ENCODE measurements around the gene NDUFC1.
"Not testable (repeated sequence)": the region's sequence is repeated elsewhere in the genome, so short reads cannot be mapped to it uniquely, and the experiment has no call there.

Gene NDUFC1

DNA sequence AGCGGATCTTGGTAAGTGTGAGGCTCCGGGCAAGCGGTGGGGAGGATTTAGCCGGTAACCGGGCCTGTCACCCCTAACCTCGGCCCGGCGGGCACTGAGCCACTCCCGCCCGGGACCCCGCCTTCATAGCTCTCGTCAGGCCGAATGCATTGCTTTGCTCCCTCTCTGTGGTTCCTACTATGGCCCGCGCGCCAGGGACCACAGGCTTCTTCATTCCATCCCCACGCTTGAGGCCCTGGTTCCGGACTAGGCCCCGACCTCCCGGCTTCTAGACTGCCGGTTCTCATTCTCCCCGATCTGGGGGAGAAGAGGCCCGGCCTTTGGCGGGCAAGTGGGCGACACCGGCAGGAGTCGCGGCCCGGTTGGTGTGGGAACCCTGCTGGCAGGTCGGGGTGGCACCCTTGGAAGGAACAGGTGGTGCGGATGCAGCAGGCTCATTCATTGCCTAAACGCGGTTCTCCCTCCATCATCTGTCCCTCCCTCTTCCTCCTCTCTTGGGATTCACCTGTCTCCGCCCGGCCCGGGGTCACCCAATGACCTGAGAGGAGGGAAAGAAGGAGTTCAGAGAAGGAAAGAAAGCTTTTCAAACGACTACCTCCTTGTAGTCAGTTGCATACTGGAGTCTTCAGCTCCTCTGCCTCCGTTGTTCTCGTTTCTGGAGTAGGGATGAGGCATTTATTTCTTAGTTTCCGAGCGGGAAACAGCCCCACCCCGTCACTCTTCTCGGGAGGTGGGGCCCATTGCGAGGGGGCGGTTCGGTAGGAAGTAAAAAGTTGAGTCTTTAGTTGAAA is at the start of gene NDUFC1:
TSS of gene NDUFC1 (minus strand) at position 657 of the 791 bp plus-strand sequence. CDS start 6,679 bp downstream, outside the sequence.
- DNase-seq = no peak

DNA sequence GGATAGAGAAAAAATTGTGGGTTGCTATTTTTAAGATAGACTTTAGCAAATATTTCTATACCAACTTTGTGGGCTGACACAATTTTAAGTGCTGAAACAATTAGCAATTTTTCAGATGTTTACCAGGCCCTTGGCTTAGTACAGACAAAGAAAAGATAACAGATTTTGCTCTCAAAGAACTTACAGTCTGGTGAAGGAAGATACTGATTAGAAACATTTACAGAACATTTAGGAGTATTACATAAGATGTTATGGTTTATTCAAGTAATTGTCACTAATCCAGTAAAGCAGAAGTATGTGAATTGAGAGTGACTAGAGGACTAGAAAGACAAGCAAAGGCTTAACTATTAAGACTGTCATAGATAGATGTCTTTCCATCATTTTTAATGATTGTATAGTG is 35.3 kb upstream of the NDUFC1 start:
- no peak for DNase-seq

DNA sequence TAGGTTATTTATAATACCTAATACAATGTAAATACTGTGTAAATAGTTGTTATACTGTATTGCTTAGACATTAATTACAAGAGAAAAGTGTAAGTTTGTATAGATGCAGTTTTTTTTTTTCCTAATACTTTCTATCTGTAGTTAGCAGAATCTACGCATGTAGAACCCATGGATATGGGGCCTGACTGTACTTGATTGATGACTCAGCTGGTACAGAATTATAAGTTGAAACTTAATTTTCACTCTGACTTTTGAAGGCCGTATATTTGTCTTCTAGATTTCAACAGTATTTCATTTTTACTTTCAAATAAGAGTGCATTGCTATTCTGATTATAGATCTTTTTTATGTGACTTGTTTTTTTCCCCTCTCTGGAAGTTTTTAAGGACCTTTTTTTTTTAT is 30.8 kb upstream of the NDUFC1 start:
- no peak for DNase-seq

DNA sequence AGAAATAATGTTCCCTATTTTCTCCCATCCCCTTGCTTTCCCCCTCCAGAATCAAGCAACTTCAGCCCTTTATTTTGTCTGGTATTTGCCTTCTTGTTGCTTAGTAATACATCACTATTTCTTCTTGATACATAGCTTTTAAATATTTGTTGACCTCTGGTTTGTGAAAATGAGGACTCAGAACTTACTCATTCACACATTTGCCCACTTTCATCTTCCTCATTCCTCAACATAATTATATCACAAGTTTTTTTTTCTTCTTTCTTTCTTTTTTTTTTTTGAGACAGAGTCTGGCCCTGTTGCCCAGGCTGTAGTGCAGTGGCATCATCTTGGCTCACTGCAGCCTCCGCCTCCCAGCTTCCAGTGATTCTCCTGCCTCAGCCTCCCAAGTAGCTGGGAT is 28.9 kb upstream of the NDUFC1 start:
- no peak for DNase-seq

DNA sequence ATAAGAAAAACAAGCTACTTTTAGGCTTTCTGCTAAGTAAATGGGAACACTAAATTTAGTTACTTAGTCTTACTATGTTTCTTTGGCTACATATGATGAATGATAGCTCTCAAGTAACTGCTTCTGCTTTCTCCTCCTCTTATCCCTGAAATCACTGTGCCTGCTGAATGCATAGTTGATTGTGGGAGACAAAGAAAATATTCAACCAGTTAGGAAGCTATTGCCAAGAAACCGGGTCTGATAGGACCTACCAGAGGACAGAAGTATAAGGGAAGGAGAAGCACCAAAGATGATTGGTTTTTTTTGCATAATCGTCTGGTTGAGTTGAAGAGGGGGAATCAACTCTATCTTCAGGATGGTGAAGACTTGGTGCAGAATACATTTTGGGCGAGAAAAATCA is 28.0 kb upstream of the NDUFC1 start:
- DNase-seq = no peak

DNA sequence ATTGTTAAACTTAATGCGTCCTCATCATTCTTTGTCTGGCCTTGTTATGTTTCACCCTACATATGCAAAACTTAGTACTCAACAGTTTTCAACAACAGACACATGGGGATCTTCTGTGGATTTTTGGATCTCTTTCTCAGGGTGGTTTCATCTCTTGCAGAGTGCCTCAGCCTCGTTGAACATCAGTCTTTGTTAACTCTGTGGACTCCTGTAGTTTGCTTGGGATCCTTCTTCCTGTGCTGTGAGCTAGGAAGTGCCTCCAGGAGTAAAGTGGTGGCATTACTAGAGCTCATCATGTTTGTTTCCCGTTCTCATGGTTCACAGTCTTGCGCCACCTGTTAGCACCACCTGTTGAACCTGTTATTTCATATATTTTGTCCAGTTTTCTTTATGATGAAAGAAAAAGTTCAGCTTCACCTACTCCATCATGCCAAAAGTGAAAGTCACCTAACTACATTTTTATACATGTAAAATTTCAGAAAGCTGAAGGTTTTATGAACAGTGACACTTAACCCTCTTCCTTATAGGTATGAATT is 27.5 kb upstream of the NDUFC1 start:
- no peak for DNase-seq

DNA sequence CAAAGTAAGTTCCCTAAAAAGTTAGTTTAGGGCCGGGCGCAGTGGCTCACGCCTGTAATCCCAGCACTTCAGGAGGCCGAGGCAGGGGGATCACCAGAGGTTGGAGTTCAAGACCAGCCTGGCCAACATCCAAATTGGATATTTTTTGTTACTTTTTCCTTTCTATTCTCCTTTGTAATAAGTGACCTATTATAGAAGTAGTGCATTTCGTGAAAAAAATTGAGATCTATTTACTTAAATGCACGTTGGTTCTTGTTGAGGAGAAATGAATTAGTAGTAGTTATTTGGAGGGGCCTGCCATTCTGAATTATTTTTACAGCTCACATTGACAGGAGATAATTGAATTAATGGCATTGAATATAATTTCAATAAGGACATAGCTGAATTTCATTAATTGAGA is 22.3 kb upstream of the NDUFC1 start:
- no peak for DNase-seq

DNA sequence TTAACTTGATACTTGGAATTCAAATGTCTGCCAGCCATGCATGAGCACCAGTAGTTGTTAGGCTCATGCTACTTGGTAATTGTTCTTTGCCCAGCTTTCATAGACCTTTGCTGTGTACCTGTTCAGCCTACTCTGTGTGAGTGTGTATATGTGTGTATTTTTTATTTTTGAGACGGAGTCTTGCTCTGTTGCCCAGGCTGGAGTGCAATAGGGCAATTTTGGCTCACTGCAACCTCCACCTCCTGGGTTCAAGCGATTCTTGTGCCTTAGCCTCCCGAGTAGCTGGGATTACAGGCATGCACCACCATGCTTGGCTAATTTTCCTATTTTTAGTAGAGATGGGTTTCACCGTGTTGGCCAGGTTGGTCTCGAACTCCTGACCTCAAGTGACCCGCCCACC is 20.3 kb upstream of the NDUFC1 start:
- DNase-seq = not testable (repeated sequence)

DNA sequence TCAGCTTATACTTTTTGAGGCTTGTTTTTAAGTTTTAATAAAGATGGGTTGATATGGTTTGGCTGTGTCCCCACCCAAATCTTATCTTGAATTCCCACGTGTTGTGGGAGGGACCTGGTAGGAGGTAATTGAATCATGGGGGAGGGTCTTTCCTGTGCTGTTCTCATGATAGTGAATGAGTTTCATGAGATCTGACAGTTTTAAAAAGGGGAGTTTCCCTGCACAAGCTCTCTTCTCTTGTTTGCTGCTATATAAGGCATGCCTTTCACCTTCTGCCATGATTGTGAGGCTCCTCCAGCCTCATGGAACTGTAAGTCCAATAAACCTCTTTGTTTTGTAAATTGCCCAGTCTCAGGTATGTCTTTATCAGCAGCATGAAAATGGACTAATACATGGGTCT is 19.8 kb upstream of the NDUFC1 start:
- DNase-seq = not testable (repeated sequence)

DNA sequence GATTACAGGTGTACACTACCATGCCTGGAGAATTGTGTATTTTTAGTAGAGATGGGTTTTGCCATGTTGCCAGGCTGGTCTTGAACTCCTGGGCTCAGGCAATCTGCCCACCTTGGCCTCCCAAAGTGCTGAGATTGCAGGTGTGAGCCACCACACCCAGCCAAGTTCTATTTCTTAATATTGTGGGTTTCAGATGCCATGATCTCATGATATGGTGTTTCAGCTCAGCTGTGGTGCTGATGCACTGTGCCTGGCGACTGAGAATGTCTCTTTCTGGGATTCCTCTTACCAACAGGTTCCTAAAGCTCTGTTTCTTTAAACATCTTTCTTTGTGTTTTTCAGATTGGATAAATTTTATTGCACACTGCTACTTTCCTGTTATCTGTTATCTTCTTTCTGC is 17.3 kb upstream of the NDUFC1 start:
- no peak for DNase-seq

DNA sequence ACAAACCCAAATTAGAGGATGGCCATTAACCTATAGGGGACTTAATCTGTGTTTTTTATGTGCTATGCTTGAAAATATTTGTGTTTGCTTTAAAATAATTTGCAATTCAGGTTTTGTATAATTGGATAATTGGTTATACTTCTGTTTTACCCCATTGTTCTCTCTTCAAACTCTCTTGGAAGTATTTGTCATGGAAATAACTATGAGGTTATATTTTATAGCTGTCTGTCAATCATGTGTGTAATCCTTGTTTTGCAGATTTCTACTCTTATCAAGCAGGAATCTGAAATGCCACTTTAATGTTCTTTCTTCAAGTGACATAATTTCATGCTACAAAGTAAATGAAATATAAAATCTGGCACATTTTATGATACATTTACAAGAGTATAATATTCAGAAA is 15.4 kb upstream of the NDUFC1 start:
- DNase-seq = no peak

DNA sequence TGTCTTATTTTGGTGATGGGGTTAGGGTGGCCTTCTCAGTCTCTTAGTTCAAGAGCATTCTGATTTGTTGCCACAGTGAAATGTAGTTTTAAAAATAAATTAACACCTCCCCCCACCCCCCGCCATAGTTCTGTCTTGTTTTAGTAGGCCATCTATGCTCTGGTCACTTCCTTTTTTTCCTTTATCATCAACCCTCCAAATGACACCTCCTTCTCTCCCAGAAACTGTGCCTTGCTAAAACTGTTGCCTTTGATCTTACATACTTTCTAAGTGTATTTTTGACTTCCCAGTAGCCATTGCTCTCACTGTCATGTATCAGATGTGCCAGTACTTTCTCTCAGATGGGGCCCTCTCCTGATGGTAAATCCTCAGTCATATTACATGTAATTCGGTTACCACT is 14.5 kb upstream of the NDUFC1 start:
- no peak for DNase-seq

DNA sequence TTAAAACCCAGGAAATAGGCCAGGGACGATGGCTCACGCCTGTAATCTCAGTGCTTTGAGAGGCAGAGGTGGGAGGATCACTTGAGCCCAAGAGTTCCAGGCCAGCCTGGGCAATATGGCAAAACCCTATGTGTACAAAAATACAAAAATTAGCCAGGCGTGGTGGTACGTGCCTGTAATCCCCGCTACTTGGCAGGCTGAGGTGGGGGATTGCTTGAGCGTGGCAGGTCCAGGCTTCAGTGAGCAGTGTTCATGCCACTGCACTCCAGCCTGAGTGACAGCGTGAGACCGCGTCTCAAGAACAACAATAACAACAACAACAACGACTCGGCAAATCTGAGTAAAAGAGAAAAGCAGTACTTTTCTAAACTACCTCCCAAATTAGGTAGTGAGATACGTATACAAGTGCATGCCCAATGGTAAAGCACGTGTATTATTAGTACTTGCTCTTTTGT is 13.0 kb upstream of the NDUFC1 start:
- DNase-seq = no peak

DNA sequence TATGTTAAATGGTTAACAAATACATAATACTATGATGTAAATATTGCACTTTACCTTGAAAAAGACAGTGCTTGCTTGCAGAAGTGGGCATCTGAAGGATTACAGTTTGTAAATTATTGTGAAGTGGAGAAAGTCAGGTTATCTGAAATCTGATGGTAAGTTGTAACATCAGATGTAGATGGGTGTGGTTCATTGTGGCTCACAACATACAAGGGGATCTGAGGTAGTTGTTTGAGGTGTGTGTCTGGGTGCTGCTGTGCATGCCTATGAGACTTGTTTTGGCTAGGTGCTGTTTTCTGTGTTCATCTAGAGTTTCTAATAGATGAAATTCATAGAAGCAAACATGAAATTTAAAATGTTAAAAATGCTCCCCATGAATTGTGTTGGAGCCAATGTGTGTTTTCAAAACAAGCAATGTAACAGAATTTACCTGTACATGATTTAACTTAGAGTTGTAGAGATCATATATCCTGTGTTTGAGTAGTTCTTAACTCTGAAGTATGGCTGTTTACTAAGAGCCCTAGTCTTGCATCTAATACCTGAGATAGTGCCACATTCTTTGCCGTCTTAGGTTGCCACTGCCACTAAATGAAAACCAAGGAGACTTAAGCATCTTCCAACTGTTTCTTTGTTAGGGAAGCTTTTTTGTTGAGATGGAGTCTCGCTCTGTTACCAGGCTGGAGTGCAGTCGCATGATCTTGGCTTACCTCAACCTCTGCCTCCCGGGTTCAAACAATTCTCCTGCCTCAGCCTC is 11.9 kb upstream of the NDUFC1 start:
- DNase-seq = no peak

DNA sequence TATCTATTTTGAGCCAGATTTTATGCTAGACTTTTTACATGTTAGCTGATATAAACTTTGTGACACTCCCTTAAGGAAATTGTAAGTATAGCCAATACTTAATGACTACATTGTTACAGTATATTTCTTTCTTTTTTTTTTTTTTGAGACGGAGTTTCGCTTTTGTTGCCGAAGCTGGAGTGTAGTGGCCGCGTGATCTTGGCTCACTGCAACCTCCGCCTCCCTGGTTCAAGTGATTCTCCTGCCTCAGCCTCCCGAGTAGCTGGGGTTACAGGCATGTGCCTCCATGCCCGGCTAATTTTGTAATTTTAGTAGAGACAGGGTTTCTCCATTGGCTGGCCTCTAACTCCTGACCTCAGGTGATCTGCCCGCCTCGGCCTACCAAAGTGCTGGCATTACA is 11.1 kb upstream of the NDUFC1 start:
- not testable (repeated sequence) for DNase-seq

DNA sequence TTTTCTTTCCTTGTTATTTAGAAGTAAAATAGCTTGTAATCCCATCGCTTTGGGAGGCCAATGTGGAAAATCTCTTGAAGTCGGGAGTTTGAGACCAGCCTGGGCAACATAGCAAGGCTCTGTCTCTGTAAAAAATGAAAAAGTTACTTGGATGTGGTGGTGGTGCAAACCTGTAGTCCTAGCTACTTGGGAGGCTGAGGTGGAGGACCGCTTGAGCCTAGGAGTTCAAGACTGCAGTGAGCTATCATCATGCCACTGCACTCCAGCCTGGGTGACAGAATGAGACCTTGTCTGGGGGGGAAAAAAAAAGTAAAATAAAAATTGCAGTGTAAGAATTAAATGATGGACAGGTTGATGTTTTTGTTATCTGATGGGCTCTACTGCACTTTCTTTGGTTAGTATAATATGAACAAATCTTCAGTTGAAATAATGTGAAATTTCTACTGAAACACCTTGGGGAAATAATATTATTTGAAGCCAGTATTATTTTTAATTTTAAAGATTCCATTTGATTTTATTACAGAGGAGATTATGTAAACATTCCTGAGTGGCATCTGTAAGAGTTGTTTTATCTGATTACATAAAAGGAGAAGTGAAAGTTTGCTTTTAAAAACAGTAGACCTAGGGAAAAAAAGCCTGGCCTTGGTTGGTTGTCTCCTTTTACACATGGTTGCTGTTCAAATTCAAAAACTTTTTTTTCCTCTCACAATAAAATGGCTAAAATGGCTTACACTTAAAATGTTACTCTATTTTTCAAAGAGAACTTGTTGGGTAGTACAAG is 10.5 kb upstream of the NDUFC1 start:
- no peak for DNase-seq

DNA sequence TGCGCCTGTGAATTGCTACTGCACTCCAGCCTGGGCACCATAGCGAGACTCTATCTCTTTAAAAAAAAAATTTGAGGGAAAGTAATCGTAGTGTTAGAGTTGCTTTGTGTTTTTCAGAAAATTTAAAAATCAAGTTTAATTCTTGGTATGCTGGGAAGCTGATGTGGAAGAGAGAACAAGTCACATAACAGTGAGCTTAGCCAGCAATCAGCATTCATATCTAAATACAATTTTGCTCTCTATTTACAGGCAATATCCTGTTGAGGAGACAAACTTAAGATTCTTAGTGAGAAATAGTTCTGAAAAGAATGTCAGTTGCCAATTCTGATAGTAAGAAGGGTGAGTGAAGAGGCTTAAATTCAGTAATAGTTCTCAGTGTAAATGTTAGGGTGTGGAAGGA is 9.6 kb upstream of the NDUFC1 start:
- no peak for DNase-seq

DNA sequence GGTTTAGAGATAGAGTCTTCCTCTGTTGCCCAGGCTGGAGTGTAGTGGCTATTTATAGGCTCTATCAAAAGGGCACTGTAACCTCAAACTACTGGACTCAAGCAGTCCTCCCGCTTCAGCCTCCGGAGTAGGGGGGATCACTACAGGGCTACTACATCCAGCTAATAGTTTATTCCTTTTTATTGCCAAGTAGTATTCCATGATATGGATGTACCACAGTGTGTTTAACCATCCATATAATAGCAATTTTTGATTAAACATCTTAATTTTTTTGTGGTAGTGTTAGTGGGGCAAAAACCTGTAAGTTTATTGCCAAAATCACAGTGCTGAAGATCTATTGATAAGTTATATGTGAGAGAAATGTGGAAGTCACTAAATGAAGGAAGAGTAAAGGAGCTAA is 2.6 kb upstream of the NDUFC1 start:
- DNase-seq = no peak

DNA sequence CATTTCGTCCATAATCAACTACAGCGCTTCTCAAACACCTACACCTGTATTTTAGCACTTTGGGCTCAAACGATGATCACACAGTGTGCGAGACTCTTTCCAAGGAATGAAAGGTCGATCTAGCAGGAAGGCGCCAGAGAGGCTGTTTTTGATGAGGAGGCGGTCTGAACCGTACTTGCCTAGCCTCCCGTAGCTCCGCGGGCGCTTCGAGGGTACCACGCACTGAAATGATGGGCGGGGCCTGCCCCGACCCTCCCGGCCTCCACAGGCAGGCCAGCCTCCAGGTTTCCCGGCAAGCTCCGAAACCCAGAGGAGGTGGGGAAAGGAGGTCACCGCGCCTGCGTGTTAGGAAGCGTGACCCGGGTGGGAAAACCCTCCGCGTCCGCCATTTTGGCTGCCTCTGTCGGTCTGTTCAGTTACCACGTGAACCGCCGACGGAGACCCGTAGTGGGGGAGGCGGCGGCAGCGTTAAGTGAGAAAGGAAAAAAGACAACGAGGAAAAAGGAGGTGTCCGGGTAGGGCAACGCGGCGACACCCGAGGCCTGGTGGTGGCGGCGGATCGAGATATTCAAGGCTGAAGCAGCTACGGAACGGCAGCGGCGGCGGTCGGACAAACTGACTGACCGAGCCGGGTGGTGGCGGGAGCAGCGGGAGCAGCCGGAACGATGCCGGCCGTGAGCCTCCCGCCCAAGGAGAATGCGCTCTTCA is 1.0 kb downstream of the NDUFC1 start, which contains the start of gene NAA15:
TSS of gene NAA15 (plus strand) at position 393 of the 708 bp plus-strand sequence. CDS start at position 666, 273 bp downstream.
- peak; percentile 98 for DNase-seq

DNA sequence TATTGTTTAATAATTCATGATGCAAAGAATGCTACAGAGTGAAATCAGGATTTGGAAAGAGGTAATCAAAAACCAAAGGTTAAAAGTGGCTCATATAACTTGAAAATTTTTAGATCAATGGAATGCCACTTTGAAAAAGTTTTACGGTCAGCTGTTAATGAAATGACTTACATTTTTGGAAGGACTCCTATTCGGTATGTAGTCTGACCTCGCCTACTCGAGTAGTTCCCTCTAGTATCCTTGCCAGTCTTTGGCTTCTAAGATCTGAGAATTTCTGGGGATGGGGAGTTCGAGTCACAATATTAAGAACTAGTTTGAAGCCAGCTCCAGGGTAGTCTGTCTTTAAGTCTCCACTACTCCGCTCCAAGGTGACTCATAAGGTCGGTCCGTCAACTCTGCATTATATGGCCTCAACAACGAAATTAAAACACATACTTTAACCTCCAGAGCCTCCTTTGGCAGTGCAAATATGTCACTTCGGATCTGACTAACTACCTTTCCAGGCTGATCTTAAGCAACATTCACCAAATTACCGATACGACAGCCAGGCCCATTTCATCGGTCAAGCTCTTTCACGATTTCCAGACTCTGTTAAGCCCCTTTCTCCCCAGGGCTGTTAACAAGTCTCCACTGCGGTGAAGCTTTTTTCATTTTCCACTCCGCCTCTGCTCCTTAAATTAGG is 1.7 kb downstream of the NDUFC1 start:
- DNase-seq = no peak

DNA sequence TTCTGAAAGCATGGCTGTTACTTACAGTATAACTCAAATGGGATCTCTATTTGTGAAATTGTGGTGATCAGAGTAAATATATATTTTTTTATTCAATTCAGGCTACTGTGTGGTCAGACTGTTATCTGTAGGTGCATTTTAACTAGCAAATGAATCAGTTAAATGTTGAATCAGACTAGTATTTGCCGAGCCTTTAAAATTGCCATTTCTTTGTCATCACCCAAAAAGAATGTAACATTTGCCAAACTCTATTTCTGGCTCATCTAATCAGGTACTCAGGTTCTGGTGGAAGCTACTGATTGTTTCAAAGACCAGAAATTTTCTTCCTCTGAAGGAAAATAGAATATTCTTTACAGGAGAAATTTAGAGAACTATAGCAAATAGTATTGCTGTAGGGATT is 2.7 kb downstream of the NDUFC1 start:
- no peak for DNase-seq

DNA sequence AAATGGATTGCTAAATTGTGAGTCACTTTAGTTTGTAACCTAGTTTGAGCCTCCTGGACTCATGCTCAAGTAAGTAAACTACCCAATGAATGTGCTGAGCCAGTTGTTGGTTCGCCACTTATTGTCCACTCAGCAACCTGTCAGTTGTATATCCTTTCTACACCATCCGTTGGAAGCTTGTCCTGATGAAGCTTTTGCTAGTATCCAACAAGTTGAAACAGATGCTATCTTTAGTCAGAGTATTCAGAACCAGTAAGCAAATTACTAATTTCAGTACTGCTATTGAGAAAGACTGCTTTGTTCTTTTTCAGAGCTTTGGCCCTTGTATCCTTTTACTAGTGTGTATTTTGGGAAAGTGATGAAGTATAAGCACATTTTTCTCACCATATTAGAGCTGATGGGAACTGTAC is 5.3 kb downstream of the NDUFC1 start:
- DNase-seq = no peak

All from DMS153 (cell line).